Keratinocyte (primary cell): Measurements from ENCODE around the gene HIF1A. TPM values are rescaled to one million over a fixed set of nuclear protein-coding genes. Genes with fewer than 3 reads are reported as not detected.
A peak's percentile ranks its signal among the peaks of the same experiment; 100 is the strongest.

Experiments used
- DNase-seq: peaks from one replicate; pipeline ENCODE4 v3.0.0-alpha.2; 2011; ENCODE audit warnings: low read depth, missing footprints, low spot score
- FAIRE-seq: peaks from 2 replicates; lab custom pipeline; 2011; peaks lifted over from hg19 to GRCh38; lab: Jason Lieb, UNC
- H2AFZ ChIP-seq: 2 replicates; pipeline ENCODE4 v1.6.0; 2012; ENCODE audit warnings: low read length, control low read depth, inconsistent platforms; ENCODE audit not compliant: control insufficient read depth
- H3K27ac ChIP-seq: 2 replicates; pipeline ENCODE4 v1.5.1; 2011; ENCODE audit warnings: low read length; ENCODE audit not compliant: control insufficient read depth, insufficient read depth
- H3K27me3 ChIP-seq: 3 replicates; pipeline ENCODE4 v1.6.0; 2011; ENCODE audit warnings: low read length; ENCODE audit not compliant: control insufficient read depth, insufficient read depth; ENCODE audit errors: extremely low read depth
- H3K36me3 ChIP-seq, 2 experiments: 2 replicates in 1 of 2; 3 replicates in 1 of 2; pipeline ENCODE4 v1.5.1; 2011; ENCODE audit warnings: low read length in 2 of 2, mild to moderate bottlenecking in 1 of 2; ENCODE audit not compliant: control insufficient read depth in 2 of 2, insufficient read depth in 2 of 2; ENCODE audit errors: extremely low read depth in 1 of 2
- H3K4me1 ChIP-seq: 3 replicates; pipeline ENCODE4 v1.5.1; 2011; ENCODE audit warnings: low read length; ENCODE audit not compliant: control insufficient read depth, insufficient read depth; ENCODE audit errors: extremely low read depth
- H3K4me2 ChIP-seq: 3 replicates; pipeline ENCODE4 v1.6.0; 2011; ENCODE audit warnings: low read depth, low read length; ENCODE audit not compliant: control insufficient read depth, insufficient read depth; ENCODE audit errors: extremely low read depth
- H3K4me3 ChIP-seq, 3 experiments: fragments of 200-600 bp in 1 of 3; sonication (generic) in 1 of 3; 2 replicates in 2 of 3; 3 replicates in 1 of 3; pipeline ENCODE4 v1.5.1; 2011 to 2016; ENCODE audit warnings: low read length in 3 of 3, mild to moderate bottlenecking in 3 of 3, control low read depth in 2 of 3, inconsistent platforms in 1 of 3, low read depth in 1 of 3, mixed read lengths in 1 of 3, mixed run types in 1 of 3, moderate library complexity in 1 of 3; ENCODE audit not compliant: control insufficient read depth in 2 of 3, insufficient read depth in 2 of 3; ENCODE audit errors: extremely low read depth in 1 of 3
- H3K79me2 ChIP-seq: 2 replicates; pipeline ENCODE4 v1.6.0; 2012; ENCODE audit warnings: low read length; ENCODE audit not compliant: control insufficient read depth, insufficient read depth
- H3K9ac ChIP-seq: 3 replicates; pipeline ENCODE4 v1.6.0; 2011; ENCODE audit warnings: low read length; ENCODE audit not compliant: control insufficient read depth, insufficient read depth; ENCODE audit errors: extremely low read depth
- H3K9me1 ChIP-seq: 3 replicates; pipeline ENCODE4 v1.6.0; 2011; ENCODE audit warnings: low read length; ENCODE audit not compliant: control insufficient read depth, insufficient read depth; ENCODE audit errors: extremely low read depth
- H3K9me3 ChIP-seq: 2 replicates; pipeline ENCODE4 v1.5.1; 2012; ENCODE audit warnings: low read depth, low read length; ENCODE audit not compliant: control insufficient read depth
- H4K20me1 ChIP-seq: 3 replicates; pipeline ENCODE4 v1.6.0; 2011; ENCODE audit warnings: low read length; ENCODE audit not compliant: control insufficient read depth, insufficient read depth; ENCODE audit errors: extremely low read depth
- CTCF ChIP-seq, 3 experiments: IDR thresholded peaks in 1 of 3; conservative IDR thresholded peaks in 1 of 3; optimal IDR thresholded peaks in 1 of 3; 2 replicates in 2 of 3; 3 replicates in 1 of 3; pipeline versions ENCODE3 to v1.5.1; 2011; ENCODE audit warnings: low read length in 3 of 3, mild to moderate bottlenecking in 3 of 3, moderate library complexity in 2 of 3, control low read depth in 1 of 3, inconsistent platforms in 1 of 3; ENCODE audit not compliant: insufficient read depth in 2 of 3; ENCODE audit errors: extremely low read depth in 1 of 3
- EZH2 ChIP-seq: IDR thresholded peaks from one replicate; pipeline ENCODE4 v1.6.1; 2012; ENCODE audit warnings: inconsistent platforms, mild to moderate bottlenecking, low read length, moderate library complexity
- dilution Hi-C: fragments of 300-500 bp; cut with MboI; formaldehyde crosslinking; loops from one replicate; pipeline ENCODE4 v1.7.0; 2020; ENCODE audit warnings: low sequenced_read_pairs; ENCODE audit not compliant: extremely low pct_ligation_motif_present
- polyA plus RNA-seq, 5 experiments: library from polyadenylated mRNA; depleted of rRNA in 3 of 5; stranded (reverse) in 3 of 5; stranded (forward) in 1 of 5; unstranded in 1 of 5; fragments of >200 nt; gene quantifications; 1 replicate in 1 of 5; 2 replicates in 3 of 5; 3 replicates in 1 of 5; pipeline versions ENCODE4 v1.2.1 to v1.2.3, GENCODE V29; 2011 to 2012; ENCODE audit warnings: missing spikeins in 2 of 5, low read depth in 1 of 5, low replicate concordance in 1 of 5

HIF1A gene
- polyA plus RNA-seq, 1 donor (not counting 4 experiments of a cell fraction or from before 2014, with no cell fraction given), result 202 TPM

DNA sequence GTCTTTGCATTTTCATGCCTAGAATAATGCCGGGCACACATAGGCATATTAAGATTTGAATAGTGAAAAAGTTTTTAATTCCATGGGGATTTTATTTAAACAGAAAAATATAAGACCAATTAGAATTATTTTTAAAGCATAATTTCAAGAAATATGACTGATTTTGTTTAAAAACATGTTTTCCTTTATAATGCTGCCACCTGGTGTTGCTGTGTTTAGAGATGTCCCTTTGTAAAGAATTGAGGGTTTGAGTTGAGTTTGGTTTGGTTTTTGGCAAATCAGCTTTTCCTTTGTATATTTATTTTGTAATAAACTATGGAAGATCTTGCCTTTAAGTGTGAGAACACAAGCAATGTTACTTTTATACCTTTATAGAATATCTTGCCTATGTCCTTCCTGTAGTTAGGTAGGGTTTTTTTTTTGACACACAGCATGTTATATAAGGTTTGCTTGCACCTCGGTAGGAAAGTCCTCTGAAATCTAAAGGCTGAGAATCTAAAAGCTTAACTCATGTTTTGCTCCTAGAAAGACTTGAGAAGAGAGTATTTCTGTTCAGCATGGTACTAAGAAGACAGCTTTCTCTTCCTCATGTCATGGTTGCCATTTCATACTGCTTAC, 35.6 kb downstream of the HIF1A start:
- no peak for DNase-seq
- Histone ChIP-seq H3K79me2 (peaks cover 2% of the 10 kb centered on the region), H3K4me1 (no peaks in the 10 kb centered on the region), H3K9me3 (no peaks in the 10 kb centered on the region), H3K36me3 (peaks cover 15 to 26% of the 10 kb centered on the region in 2 experiments), H3K27ac (no peak overlapping the region), H2AFZ (no peak overlapping the region), H3K4me3 (no peak overlapping the region), H4K20me1 (no peaks in the 10 kb centered on the region), H3K9ac (no peak overlapping the region), H3K27me3 (no peaks in the 10 kb centered on the region), H3K9me1 (no peaks in the 10 kb centered on the region), H3K4me2 (no peak overlapping the region)
- dilution Hi-C loops, result no loop called here
- FAIRE-seq, result peak; percentile 20
- no peak for TF ChIP-seq EZH2
- TF ChIP-seq CTCF (optimal IDR thresholded peaks at IDR 0.05 in 1 of 3, IDR thresholded peaks at IDR 0.05 in 1 of 3, conservative IDR thresholded peaks at IDR 0.05 in 1 of 3; ENCODE audit: extremely low read depth in 1 of 3, insufficient read depth in 2 of 3, low read length in 3 of 3), result peak in 1 of 3 experiments; percentile 28

GRCh38 chr14:61733972-61734371, 38.7 kb downstream of the HIF1A start:
- no peak overlapping the region for H2AFZ ChIP-seq
- H3K4me3 ChIP-seq, result no peak overlapping the region
- no peak overlapping the region for H3K27ac ChIP-seq
- no peak overlapping the region for H3K4me2 ChIP-seq
- H4K20me1 ChIP-seq, result no peaks in the 10 kb centered on the region
- no peak for FAIRE-seq
- H3K9me3 ChIP-seq, result no peaks in the 10 kb centered on the region
- H3K4me1 ChIP-seq, result no peaks in the 10 kb centered on the region
- TF ChIP-seq EZH2, result no peak
- TF ChIP-seq CTCF (optimal IDR thresholded peaks at IDR 0.05 in 1 of 3, IDR thresholded peaks at IDR 0.05 in 1 of 3, conservative IDR thresholded peaks at IDR 0.05 in 1 of 3; ENCODE audit: extremely low read depth in 1 of 3, insufficient read depth in 2 of 3, low read length in 3 of 3), result no peak
- no peaks in the 10 kb centered on the region for H3K9me1 ChIP-seq
- peaks cover 2% of the 10 kb centered on the region for H3K79me2 ChIP-seq
- H3K9ac ChIP-seq, result no peak overlapping the region
- no peaks in the 10 kb centered on the region for H3K27me3 ChIP-seq
- no peak for DNase-seq
- peaks cover 20 to 29% of the 10 kb centered on the region in 2 experiments for H3K36me3 ChIP-seq
- dilution Hi-C loops, result no loop called here
